ENCODE data around the gene NFS1.

NFS1 gene

DNA sequence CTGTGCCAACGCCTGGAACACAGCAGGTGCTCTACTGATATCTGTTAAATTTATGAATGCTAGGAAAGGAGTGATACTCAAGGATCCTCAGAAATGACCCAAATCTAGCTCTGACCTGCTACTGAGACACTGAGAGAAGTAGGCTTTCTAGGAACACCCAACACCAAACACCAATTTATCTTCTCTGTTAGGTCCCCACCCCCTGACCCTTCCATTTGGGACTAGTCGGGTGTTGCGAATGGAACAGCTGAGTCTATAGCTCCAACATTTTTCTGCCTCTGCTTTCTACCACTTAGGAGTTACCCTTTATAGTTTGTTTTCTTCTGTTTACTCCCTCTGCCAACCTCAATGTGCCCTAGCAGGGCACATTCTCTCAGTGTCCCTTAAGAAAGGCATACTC is 58.4 kb downstream of the NFS1 start:
- no peak for DNase-seq (ENCODE audit: low read depth)

GRCh38 chr20:35638751-35639150 is 60.4 kb downstream of the NFS1 start:
- DNase-seq (ENCODE audit: low read depth) = peak; percentile 24

DNA sequence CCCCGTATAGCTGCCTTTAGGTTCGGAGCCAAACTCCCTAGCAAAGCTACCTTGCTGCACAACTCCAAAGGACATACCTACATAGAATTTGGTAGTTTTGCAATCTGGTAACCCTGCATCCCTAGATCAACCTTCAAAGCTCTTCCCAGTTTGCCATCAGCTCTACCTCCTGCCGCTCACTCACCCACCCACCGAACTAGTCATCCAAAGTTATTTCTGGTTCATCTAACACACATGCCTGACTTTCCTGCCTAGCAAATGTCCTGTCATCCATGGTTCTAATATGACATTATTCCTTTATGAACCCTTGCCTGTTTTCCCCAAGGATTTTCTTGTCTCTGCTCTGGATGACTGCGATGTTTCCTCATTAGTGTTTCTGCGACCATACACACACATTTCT is 61.9 kb downstream of the NFS1 start:
- no peak for DNase-seq (ENCODE audit: low read depth)

- DNase-seq (ENCODE audit: low read depth) = no peak
Measured at GRCh38 chr20:35636095-35636494, 63.1 kb downstream of the NFS1 start.

DNA sequence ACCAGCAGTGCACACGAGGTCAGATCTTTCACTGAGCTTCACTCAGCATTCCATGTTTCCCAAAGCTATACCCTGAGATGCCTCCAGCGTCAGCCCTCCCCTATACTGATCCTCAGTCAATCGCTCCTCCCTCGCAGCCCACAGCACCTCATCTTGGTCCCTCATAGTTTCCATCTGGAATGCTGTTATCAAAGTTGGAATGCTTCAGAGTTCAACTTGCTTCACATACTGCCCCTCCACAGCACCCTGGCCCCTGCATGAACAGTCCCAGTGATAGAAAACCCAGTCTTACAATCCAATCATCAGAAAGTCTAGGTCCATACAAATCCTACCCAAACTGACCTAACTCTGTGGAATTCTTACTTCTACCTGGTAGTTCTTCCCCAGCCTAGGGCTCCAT is 63.5 kb downstream of the NFS1 start:
- DNase-seq (ENCODE audit: low read depth) = peak; percentile 50

DNA sequence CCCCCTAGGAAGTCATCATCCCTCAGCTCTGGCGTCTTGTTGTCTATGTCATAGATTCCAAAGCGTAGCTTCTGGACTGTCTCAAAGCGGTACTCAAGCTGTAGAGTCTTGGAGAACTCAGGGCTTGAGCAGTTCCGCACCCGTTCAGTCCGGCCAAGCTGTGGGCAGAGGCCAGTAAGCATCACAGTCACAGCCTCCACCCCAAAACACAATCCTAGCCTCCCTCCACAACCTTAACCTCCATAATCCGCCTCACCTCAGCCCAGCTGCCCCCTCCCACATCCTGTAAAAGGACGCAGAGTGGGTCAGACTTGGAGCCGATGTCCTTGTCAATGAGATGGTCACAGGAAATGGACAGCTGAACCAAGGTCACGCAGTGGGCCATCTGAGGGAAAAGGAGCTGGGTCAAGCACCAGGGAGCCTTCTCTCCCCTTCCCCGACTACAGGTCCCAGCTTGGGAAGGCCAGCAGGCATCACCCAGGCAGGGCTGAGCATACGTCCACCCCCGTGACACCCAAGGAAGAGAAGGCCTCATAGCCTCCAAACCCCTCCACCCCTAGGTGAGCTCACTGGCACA is 66.5 kb downstream of the NFS1 start:
- no peak for DNase-seq (ENCODE audit: low read depth)

DNA sequence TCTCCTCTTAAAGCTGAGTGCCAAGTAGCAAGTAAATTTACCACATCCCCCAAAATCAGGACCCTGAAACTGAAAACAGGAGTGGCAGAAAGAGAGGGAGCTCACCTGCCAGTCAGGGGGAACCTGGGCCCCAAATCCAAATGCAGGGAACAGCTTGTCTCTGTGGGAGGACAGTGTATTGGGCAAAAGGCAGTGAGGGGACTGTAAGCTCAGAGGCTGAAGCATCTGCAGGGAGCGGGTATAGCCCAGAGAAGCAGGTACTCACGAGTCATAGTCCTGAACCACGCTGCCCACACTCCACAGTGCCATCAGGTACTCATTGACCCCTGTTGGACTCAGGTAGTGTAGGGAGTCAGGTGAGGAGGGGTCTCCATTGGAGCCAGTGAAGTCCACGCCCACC is 68.5 kb downstream of the NFS1 start:
- DNase-seq (ENCODE audit: low read depth) = no peak

DNA sequence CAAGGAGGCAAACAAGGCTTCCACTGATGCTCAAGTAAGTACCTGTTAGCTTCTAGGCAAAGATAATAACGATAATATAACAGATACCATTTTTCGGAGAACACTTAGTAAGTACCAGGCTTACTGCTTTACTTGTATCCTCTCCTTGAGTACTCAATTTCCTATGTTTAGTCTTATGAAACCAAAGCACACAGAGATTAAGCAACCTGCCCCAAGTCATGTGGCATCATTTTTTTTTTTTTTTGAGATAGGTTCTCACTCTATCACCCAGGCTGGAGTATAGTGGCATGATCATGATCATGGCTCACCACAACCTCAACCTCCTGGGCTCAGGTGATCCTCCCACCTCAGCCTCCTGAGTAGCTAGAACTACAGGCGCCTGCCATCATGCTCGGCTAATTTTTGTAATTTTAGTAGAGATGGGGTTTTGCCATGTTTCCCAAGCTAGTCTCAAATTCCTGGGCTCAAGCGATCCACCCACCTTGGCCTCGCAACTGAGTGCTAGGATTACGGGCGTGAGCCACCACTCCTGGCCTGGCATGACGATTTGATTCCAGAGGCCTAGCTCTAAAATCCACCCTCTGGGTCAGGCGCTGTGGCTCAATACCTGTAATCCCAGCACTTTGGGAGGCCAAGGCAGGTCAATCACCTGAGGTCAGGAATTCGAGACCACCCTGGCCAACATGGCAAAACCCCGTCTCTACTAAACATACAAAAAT is 69.6 kb downstream of the NFS1 start:
- peak; percentile 49 for DNase-seq (ENCODE audit: low read depth)

- DNase-seq (ENCODE audit: low read depth) = no peak
Measured at GRCh38 chr20:35627121-35627520, 72.0 kb downstream of the NFS1 start.

- no peak for DNase-seq (ENCODE audit: low read depth)
Measured at GRCh38 chr20:35626386-35627001, 72.7 kb downstream of the NFS1 start.

DNA sequence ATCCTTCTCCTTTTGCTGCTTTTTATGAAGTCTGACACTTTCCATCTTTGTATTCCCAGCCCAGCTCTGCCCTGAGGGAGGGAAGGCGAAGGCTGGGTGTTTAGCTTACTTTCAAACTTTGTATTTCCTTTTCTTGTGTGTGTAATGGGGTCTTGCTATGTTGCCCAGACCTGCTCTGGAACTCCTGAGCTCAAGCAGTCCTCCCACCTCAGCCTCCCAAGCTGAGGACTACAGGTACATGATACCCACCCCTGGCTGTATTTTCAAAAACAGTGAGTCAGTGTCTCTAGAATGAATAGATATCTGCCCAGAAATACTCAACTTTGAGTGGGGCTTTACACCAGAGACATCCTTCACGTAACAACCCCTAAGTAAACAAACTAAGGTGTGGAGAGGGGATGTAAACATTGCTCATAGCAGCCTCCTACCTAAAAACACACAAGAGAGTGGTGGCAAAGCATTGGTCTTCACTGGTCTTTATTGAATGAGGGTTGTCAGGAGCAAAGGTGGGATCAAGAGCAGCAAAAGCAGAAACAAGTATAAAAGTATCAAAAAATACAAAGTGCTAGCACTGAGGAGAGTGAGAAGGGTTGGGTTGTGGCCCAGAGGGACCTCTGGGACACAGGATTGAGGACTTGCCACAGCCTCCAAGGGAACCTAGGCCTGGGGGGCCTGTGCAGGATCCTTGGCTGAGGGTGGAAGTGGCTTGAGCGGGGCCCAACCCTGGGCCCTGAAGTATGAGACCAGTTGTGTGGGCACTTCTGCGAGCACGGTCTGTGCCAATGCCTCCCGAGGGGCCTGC is 73.4 kb downstream of the NFS1 start:
- no peak for DNase-seq (ENCODE audit: low read depth)

DNA sequence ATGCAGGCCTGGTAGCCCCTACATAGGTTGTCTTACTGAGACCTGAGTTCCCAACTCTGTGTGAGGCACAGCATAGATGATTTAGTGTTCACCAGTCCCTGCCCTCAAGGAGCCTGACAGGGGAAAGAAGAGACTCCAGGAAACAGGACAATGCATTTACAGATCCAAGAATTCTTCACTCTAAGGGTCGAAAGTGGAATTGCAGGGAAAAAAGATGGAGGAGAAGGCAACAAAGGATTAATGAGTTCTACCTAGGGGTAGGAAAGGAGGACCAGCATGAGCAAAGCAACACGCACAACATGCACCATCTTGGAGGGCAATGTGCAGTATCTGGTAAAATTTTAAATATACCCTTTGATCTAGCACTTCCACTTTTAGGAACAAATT is 77.6 kb downstream of the NFS1 start:
- DNase-seq (ENCODE audit: low read depth) = no peak

DNA sequence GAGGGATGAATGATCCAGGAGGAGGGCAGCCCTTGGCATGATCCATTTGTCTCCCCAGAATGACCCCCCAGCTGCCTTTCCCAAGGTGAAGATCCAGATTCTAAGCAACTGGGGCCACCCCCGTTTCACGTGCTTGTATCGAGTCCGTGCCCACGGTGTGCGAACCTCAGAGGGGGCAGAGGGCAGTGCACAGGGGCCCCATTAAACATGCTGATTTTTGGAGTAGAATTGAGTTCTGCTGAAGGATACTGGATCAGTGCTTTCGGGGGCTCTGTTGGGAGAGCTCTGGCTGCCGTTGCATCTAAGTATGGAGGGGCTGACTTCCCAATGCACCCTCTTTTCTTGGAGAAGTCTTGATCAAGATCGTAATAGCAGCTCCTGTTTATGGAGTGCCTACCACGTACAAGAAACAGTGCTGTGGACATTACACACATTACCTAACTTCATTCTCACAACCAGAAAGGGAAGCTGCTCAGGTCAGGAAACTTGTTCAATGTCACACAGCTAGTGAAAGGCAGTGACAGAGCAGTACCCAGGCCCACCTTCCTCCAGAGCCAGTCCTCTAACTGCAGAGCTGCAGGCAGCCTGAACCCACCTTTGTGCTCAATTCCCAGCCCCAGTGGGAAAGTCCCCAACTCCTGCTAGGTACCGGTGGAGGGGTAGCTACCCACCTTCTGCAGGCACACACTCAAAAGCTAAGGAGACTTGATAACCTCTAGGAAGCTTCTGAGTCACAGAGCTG is 78.2 kb downstream of the NFS1 start:
- DNase-seq (ENCODE audit: low read depth) = no peak

DNA sequence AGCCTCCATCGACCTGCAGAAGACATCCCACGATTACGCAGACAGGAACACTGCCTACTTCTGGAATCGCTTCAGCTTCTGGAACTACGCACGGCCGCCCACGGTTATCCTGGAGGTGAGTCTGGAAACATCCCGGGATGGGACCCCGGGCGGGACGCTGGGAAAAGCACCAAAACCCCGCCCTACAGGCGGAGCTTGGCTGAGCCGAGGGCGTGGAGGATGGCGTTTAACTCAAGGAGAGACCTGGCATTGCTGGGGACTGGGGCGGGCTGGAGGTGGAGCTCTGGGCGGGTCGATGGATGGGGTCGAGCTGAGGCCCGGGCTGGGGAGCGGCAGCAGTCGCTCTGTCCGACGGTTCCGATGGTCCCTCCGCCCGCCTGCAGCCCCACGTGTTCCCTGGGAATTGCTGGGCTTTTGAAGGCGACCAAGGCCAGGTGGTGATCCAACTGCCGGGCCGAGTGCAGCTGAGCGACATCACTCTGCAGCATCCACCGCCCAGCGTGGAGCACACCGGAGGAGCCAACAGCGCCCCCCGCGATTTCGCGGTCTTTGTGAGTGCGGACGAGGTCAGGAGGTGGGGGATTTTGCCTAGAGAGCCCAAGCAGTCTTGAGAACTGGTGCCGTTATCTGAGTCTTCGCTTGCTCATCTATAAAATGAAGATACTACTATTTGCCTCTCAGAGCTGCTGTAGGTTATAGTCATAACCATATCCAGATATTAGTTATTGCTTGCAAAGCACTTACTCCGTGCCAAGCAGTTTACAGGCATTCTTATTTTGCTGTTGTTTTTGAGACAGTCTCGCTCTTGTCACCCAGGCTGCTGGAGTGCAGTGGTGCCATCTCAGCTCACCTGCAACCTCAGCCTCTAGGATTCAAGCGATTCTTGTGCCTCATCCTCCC is 79.7 kb downstream of the NFS1 start:
- peak; percentile 77 for DNase-seq (ENCODE audit: low read depth)

DNA sequence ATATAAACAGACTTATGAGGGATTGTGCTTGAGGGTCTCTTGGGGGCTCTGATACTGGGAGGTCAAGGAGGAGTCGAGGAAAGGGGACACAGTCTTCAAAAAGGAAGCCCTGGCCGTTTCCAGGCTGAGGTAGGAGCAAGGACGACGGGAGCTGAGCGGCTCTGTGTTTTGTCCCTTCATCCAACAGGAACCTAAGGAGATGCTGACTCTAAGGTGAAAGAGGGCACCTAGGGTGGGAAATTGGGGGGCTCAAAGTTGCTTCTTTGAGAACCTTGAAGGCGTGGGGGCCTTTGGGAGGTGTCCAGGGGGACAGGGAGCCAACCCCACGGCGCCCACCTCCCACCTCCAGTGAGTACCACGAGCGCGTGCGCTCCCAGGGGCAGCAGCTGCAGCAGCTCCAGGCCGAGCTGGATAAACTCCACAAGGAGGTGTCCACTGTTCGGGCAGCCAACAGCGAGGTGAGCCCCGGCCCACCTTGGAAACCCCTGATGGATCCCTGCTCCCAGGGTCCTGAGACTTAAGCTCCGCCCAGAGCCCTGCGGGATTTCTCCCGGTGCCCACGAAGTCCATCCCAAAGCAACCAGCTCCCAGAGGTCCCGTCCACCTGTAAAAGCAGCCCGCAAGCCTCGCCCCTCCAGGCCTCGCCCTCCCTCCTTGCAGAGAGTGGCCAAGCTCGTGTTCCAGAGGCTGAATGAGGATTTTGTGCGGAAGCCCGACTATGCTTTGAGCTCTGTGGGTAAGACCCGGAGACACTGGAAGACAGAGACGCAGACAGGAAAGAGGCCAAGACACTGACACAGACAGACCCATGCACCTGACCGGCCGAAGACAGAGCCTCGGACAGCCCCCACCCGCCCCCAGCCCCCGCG is 80.7 kb downstream of the NFS1 start:
- no peak for DNase-seq (ENCODE audit: low read depth)
